HG03558 (cell line): ENCODE measurements around the gene MYBPC2.

Experiments used
- ATAC-seq: cut with Tn5 transposase; IDR thresholded peaks from one replicate; pipeline ENCODE4 v1.9.1; 2021; ENCODE audit warnings: moderate number of reproducible peaks; ENCODE audit not compliant: unreplicated experiment; ENCODE audit errors: extremely low read depth

Gene MYBPC2

GRCh38 chr19:50477751-50478515 is 45.2 kb downstream of the MYBPC2 start:
- no peak for ATAC-seq

- no peak for ATAC-seq
Measured at GRCh38 chr19:50478901-50479715, 46.4 kb downstream of the MYBPC2 start.

GRCh38 chr19:50479761-50480251 is 47.1 kb downstream of the MYBPC2 start:
- no peak for ATAC-seq

GRCh38 chr19:50480281-50481111 is 47.8 kb downstream of the MYBPC2 start:
- ATAC-seq: no peak

- no peak for ATAC-seq
Measured at GRCh38 chr19:50481351-50482149, 48.9 kb downstream of the MYBPC2 start.

GRCh38 chr19:50482271-50482855 is 49.7 kb downstream of the MYBPC2 start:
- ATAC-seq: no peak

GRCh38 chr19:50482916-50483315 is 50.2 kb downstream of the MYBPC2 start:
- no peak for ATAC-seq

- no peak for ATAC-seq
Measured at GRCh38 chr19:50485284-50485955, 52.7 kb downstream of the MYBPC2 start.

GRCh38 chr19:50486823-50487515 is 54.3 kb downstream of the MYBPC2 start:
- ATAC-seq: no peak

- ATAC-seq: no peak
Measured at GRCh38 chr19:50488389-50489194, 55.9 kb downstream of the MYBPC2 start.

GRCh38 chr19:50489461-50490011 is 56.8 kb downstream of the MYBPC2 start:
- no peak for ATAC-seq

GRCh38 chr19:50490411-50490811 is 57.7 kb downstream of the MYBPC2 start:
- no peak for ATAC-seq

- ATAC-seq: no peak
Measured at GRCh38 chr19:50490991-50491472, 58.3 kb downstream of the MYBPC2 start.

- ATAC-seq: no peak
Measured at GRCh38 chr19:50492303-50493052, 59.8 kb downstream of the MYBPC2 start.

- ATAC-seq: no peak
Measured at GRCh38 chr19:50493171-50493570, 60.5 kb downstream of the MYBPC2 start.
